Lung (tissue), 12 donors: ENCODE measurements around the gene CFLAR. TPM values are rescaled to one million over a fixed set of nuclear protein-coding genes. Genes with fewer than 3 reads are reported as not detected.

Source experiments
- ATAC-seq: fragments of 200-7000 bp; cut with Tn5 transposase; one replicate; pipeline ENCODE4 v1.9.1; 2020; ENCODE audit warnings: moderate number of reproducible peaks; ENCODE audit not compliant: insufficient read depth, low FRiP score
- DNase-seq, 3 donors: peaks; one replicate each; pipeline ENCODE4 v3.0.0-alpha.2; 2013 to 2017
- H3K27ac ChIP-seq, 2 donors: one replicate each; pipeline ENCODE4 v1.5.1; 2013; ENCODE audit warnings: mild to moderate bottlenecking in 2 of 2, moderate library complexity in 2 of 2, control low read depth in 1 of 2, inconsistent platforms in 1 of 2, low read depth in 1 of 2, low read length in 1 of 2
- H3K27me3 ChIP-seq, 3 donors: one replicate each; pipeline ENCODE4 v1.5.1; 2013; ENCODE audit warnings: low read length in 2 of 3; ENCODE audit not compliant: control insufficient read depth in 3 of 3, insufficient read depth in 3 of 3
- H3K36me3 ChIP-seq, 4 donors: one replicate each; pipeline ENCODE4 v1.5.1; 2013; ENCODE audit warnings: low read length in 4 of 4, mild to moderate bottlenecking in 1 of 4, moderate library complexity in 1 of 4; ENCODE audit not compliant: control insufficient read depth in 4 of 4, insufficient read depth in 4 of 4
- H3K4me1 ChIP-seq, 5 donors: one replicate each; pipeline ENCODE4 v1.5.1; 2013; ENCODE audit warnings: low read length in 5 of 5, mild to moderate bottlenecking in 2 of 5, moderate library complexity in 1 of 5; ENCODE audit not compliant: control insufficient read depth in 5 of 5, insufficient read depth in 5 of 5
- H3K4me3 ChIP-seq: one replicate; pipeline ENCODE4 v1.5.1; 2013; ENCODE audit warnings: mild to moderate bottlenecking, control low read depth, moderate library complexity
- H3K9ac ChIP-seq, 2 donors: one replicate each; pipeline ENCODE4 v1.5.1; 2013; ENCODE audit warnings: low read length in 2 of 2, control low read depth in 1 of 2; ENCODE audit not compliant: insufficient read depth in 1 of 2
- H3K9me3 ChIP-seq, 4 donors: one replicate each; pipeline ENCODE4 v1.5.1; 2013; ENCODE audit warnings: low read length in 3 of 4, mild to moderate bottlenecking in 1 of 4, moderate library complexity in 1 of 4; ENCODE audit not compliant: control insufficient read depth in 4 of 4, insufficient read depth in 3 of 4
- CTCF ChIP-seq: IDR thresholded peaks from 2 replicates; pipeline ENCODE4 v1.5.1; 2012; ENCODE audit warnings: mild to moderate bottlenecking; ENCODE audit errors: control extremely low read depth, extremely low read depth
- WGBS, 2 donors: extraction: QIAGEN DNeasy Blood & Tissue Kit; methylation state at CpG; one replicate each; pipeline ENCODE4 v1.1.7; 2013; 5-methylcytosine and 5-hydroxymethylcytosine counted together
- polyA plus RNA-seq, 2 donors: library from polyadenylated mRNA; stranded (reverse); fragments of 200-250 nt; gene quantifications; one replicate each; pipeline ENCODE4 v1.2.1, GENCODE V29; 2013
- total RNA-seq, 2 donors: library from RNA; depleted of rRNA in 1 of 2; stranded (reverse); fragments of >200 nt in 1 of 2; gene quantifications; one replicate each; pipeline ENCODE4 v1.2.1, GENCODE V29; 2014 to 2021
- donor health status: control.
- donor health status: control.
- donor health status: Bipolar disorder and iron deficiency.
- donor health status: healthy.
- donor health status: DM: yes; HTN: yes; CAD: no.

Gene CFLAR
- total and polyA plus RNA-seq, 4 donors: 101 to 345 (median 238) TPM

DNA sequence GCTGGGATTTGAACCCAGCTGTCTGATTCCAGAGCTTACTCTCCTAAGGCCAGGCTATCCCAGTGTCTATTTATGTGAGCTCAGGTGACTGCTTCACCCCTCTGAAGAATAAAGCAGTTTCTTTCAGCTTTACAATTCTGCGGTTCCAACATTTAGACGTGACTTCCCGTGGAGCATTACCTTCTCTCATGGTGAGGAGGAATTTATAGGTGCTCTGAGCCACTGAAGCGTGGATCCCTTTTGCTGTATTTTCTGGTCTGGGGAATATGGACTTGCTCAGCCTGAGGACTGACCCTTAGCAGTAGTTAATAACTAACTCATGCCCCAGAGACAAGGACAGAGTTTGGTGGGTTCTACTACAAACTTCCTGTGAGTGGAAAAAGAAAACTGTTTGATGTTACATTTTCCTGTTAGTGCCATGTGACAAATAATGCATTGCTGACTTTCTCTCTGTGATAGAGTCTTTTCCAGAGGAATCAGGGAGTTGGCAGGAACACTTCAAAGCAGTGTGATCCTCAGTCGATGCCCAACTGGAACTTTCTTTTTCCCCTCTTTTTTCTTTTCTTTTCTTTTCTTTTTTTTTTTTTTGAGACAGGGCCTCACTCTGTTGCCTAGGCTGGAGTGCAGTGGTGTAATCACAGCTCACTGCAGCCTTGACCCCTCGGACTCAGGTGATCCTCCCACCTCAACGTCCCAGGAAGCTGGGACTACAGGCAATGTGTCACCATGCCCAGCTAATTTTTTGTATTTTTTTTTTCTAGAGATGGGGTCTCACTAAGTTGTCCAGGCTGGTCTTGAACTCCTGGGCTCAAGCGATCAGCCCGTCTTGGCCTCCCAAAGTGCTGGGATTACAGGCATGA lies 88.9 kb downstream of the CFLAR start:
- no peak overlapping the region for H3K9ac ChIP-seq
- H3K36me3 ChIP-seq: peaks cover 0 to 17% (median under 1%) of the 10 kb centered on the region in 4 donors
- peaks cover 0 to 13% (median 2%) of the 10 kb centered on the region in 5 donors for H3K4me1 ChIP-seq
- H3K9me3 ChIP-seq: no peaks in the 10 kb centered on the region
- H3K27ac ChIP-seq: peak overlapping the region in 1 of 2 donors; percentile 3
- no peaks in the 10 kb centered on the region for H3K27me3 ChIP-seq
- TF ChIP-seq CTCF: no peak
- DNase-seq: peak in 1 of 3 donors; percentile 28
- ATAC-seq: no peak
- no peak overlapping the region for H3K4me3 ChIP-seq
- WGBS, 2 donors: 81 to 85% methylated on average over 9 of the region's 9 CpGs

DNA sequence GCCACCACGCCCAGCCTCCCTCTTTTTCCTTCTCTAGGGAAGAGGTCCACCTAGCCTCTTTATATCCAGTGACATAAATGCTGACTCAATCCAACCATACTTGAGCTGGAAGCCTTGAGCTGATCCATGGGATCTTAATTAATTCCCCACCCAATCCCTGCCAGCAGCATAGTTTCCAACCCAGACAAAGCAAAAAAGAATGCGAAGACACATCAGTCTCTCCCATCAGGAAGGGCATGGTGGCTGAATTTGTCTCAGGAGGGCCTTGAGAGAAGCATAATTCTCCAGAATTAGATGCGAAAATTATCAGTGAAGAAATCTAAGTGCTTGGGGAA lies 89.5 kb downstream of the CFLAR start:
- ATAC-seq: no peak
- 93 to 100% methylated on average over 3 of the region's 3 CpGs for WGBS, 2 donors
- peaks cover 0 to 19% (median 2%) of the 10 kb centered on the region in 4 donors for H3K36me3 ChIP-seq
- DNase-seq: no peak
- H3K27me3 ChIP-seq: no peaks in the 10 kb centered on the region
- H3K4me1 ChIP-seq: peaks cover 0 to 13% (median 2%) of the 10 kb centered on the region in 5 donors
- H3K27ac ChIP-seq: no peak overlapping the region
- H3K9me3 ChIP-seq: no peaks in the 10 kb centered on the region
- H3K4me3 ChIP-seq: no peak overlapping the region
- TF ChIP-seq CTCF: no peak
- no peak overlapping the region for H3K9ac ChIP-seq

DNA sequence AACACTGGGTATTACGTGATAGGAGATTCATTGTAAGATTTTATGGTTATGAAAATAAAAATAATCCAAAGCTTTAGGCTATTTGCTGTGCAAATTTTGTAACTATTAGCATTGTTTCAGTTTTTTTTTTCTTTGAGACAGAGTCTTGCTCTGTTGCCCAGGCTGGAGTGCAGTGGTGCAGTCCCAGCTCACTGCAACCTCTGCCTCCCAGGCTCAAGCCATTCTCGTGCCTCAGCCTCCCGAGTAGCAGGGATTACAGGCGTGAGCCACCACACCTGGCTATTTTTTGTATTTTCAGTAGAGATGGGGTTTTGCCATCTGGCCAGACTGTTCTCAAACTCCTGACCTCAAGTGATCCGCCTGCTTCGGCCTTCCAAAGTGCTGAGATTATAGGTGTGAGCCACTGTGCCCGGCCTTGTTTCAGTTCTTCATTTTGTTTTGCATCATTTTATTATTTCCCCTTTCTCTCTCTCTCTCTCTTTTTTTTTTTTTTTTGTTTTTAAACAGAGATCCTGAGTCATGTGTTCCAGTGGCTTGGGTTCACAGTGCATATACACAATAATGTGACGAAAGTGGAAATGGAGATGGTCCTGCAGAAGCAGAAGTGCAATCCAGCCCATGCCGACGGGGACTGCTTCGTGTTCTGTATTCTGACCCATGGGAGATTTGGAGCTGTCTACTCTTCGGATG lies 92.7 kb downstream of the CFLAR start:
- peak; percentile 83 for ATAC-seq
- no peak overlapping the region for H3K4me3 ChIP-seq
- 56 to 75% methylated on average over 12 of the region's 12 CpGs for WGBS, 2 donors
- no peak overlapping the region for H3K9ac ChIP-seq
- no peak for DNase-seq
- peak overlapping the region in 1 of 2 donors; percentile 75 for H3K27ac ChIP-seq
- no peak for TF ChIP-seq CTCF
- H3K4me1 ChIP-seq: peaks cover 0 to 8% (median 0%) of the 10 kb centered on the region in 5 donors
- H3K9me3 ChIP-seq: no peaks in the 10 kb centered on the region
- peaks cover 0 to 15% (median 2%) of the 10 kb centered on the region in 4 donors for H3K36me3 ChIP-seq
- no peaks in the 10 kb centered on the region for H3K27me3 ChIP-seq
